A549 (cell line): Measurements from ENCODE around the gene GRIK1. TPM values are rescaled to one million over a fixed set of nuclear protein-coding genes. Genes with fewer than 3 reads are reported as not detected.

ENCODE experiments used
- ATAC-seq, 2 experiments: fragments of 200-7000 bp in 1 of 2; fragments of >200 bp in 1 of 2; cut with Nextera tagmentation in 1 of 2; cut with Tn5 transposase in 1 of 2; 3 replicates each; pipeline versions ENCODE4 v1.8.0 to v1.9.1; 2018 to 2020; ENCODE audit warnings: mild to moderate bottlenecking in 1 of 2, moderate library complexity in 1 of 2
- CTCF ChIA-PET: fragments of 300-600 bp; sonication (Branson Sonifier 250); formaldehyde crosslinking; extraction: SDS; loops from one replicate; lab custom pipeline; 2021; ENCODE audit warnings: antibody characterized with exemption, inconsistent platforms; lab: Yijun Ruan, JAX
- POLR2A ChIA-PET: fragments of 350-600 bp; formaldehyde crosslinking; extraction: SDS; loops from one replicate; lab custom pipeline; 2021; ENCODE audit warnings: antibody characterized with exemption, inconsistent platforms; lab: Yijun Ruan, JAX
- DNase-seq, 2 experiments: peaks; one replicate each; pipeline versions ENCODE4 v3.0.0 to v3.0.0-alpha.2; 2011 to 2016; ENCODE audit warnings: low read depth in 1 of 2, low spot score in 1 of 2
- FAIRE-seq: peaks from 2 replicates; lab custom pipeline; 2011; peaks lifted over from hg19 to GRCh38; lab: Jason Lieb, UNC
- H3K27ac ChIP-seq, 2 experiments: fragments of >200 bp; sonication (Bioruptor Twin); formaldehyde crosslinking; 3 replicates each; pipeline ENCODE4 v1.5.1; 2016 to 2017
- H3K4me1 ChIP-seq: fragments of >200 bp; sonication (Bioruptor Twin); formaldehyde crosslinking; 3 replicates; pipeline ENCODE4 v1.6.1; 2016
- H3K4me2 ChIP-seq: fragments of >200 bp; sonication (Bioruptor Twin); formaldehyde crosslinking; 3 replicates; pipeline ENCODE4 v1.6.1; 2016
- H3K4me3 ChIP-seq: fragments of >200 bp; sonication (Bioruptor Twin); formaldehyde crosslinking; 3 replicates; pipeline ENCODE4 v1.5.1; 2016
- H3K9me3 ChIP-seq: fragments of >200 bp; sonication (Bioruptor Twin); formaldehyde crosslinking; 3 replicates; pipeline ENCODE4 v1.6.1; 2016
- CBX8 ChIP-seq: fragments of 200-600 bp; sonication (generic); IDR thresholded peaks from 2 replicates; pipeline ENCODE4 v1.6.1; 2016
- CEBPB ChIP-seq, 2 experiments: fragments of >200 bp in 1 of 2; sonication (Bioruptor Twin) in 1 of 2; formaldehyde crosslinking in 1 of 2; IDR thresholded peaks; 2 replicates each; pipeline ENCODE4 v1.6.1; 2012 to 2016
- EHF ChIP-seq: fragments of 250-450 bp; sonication (Bioruptor Pico); IDR thresholded peaks from 2 replicates; pipeline ENCODE4 v1.5.0; 2020; ENCODE audit warnings: mild to moderate bottlenecking
- ESRRA ChIP-seq: fragments of 150-350 bp; IDR thresholded peaks from 2 replicates; pipeline ENCODE4 v1.6.1; 2014; ENCODE audit warnings: mild to moderate bottlenecking, low read length, borderline replicate concordance
- HDAC2 ChIP-seq: fragments of 200-600 bp; sonication (generic); IDR thresholded peaks from 2 replicates; pipeline ENCODE4 v1.6.1; 2016
- HEYL ChIP-seq: fragments of 250-450 bp; sonication (Bioruptor Pico); IDR thresholded peaks from 2 replicates; pipeline ENCODE4 v1.8.0; 2021; ENCODE audit warnings: mild to moderate bottlenecking, moderate library complexity
- HOXA7 ChIP-seq: fragments of 250-450 bp; sonication (Bioruptor Pico); IDR thresholded peaks from 2 replicates; pipeline ENCODE4 v1.5.0; 2020; ENCODE audit warnings: mild to moderate bottlenecking, moderate library complexity
- HOXB13 ChIP-seq: fragments of 250-450 bp; sonication (Bioruptor Pico); IDR thresholded peaks from 2 replicates; pipeline ENCODE4 v1.5.0; 2020; ENCODE audit warnings: low read depth, mild to moderate bottlenecking, moderate library complexity
- HOXB5 ChIP-seq: fragments of 250-450 bp; sonication (Bioruptor Pico); IDR thresholded peaks from 2 replicates; pipeline ENCODE4 v1.5.0; 2020; ENCODE audit warnings: mild to moderate bottlenecking, moderate library complexity
- JUN ChIP-seq, 2 experiments: fragments of >200 bp; sonication (Bioruptor Twin); formaldehyde crosslinking; IDR thresholded peaks; 2 replicates in 1 of 2; 3 replicates in 1 of 2; pipeline ENCODE4 v1.6.1; 2016 to 2017
- MAFK ChIP-seq: fragments of 450-650 bp; IDR thresholded peaks from 2 replicates; pipeline ENCODE4 v1.6.1; 2014; ENCODE audit not compliant: partially characterized antibody
- NPAS2 ChIP-seq: fragments of 250-450 bp; sonication (Bioruptor Pico); IDR thresholded peaks from 2 replicates; pipeline ENCODE4 v1.8.0; 2022; ENCODE audit warnings: mild to moderate bottlenecking, moderate library complexity, borderline replicate concordance
- NR3C1 ChIP-seq: fragments of >200 bp; sonication (Bioruptor Twin); formaldehyde crosslinking; IDR thresholded peaks from 3 replicates; pipeline ENCODE4 v1.6.1; 2017
- POLR2A ChIP-seq: IDR thresholded peaks from 2 replicates; pipeline ENCODE4 v1.6.1; 2012; ENCODE audit warnings: mild to moderate bottlenecking, low read length
- SMC3 ChIP-seq: fragments of >200 bp; sonication (Bioruptor Twin); formaldehyde crosslinking; IDR thresholded peaks from 3 replicates; pipeline ENCODE4 v1.6.1; 2018; ENCODE audit warnings: inconsistent platforms
- TP53 ChIP-seq: fragments of 250-450 bp; sonication (Bioruptor Pico); IDR thresholded peaks from 2 replicates; pipeline ENCODE4 v1.5.0; 2021; ENCODE audit warnings: mild to moderate bottlenecking, moderate library complexity
- ZC3H11A ChIP-seq: fragments of 450-650 bp; IDR thresholded peaks from 2 replicates; pipeline ENCODE4 v1.6.1; 2014; ENCODE audit warnings: antibody characterized with exemption, mild to moderate bottlenecking
- ZFP36 ChIP-seq: fragments of 450-650 bp; IDR thresholded peaks from 2 replicates; pipeline ENCODE4 v1.6.1; 2014; ENCODE audit warnings: borderline replicate concordance; ENCODE audit not compliant: partially characterized antibody
- ZSCAN20 ChIP-seq: fragments of 250-450 bp; sonication (Bioruptor Pico); IDR thresholded peaks from 2 replicates; pipeline ENCODE4 v1.8.0; 2022; ENCODE audit warnings: mild to moderate bottlenecking, moderate library complexity
- WGBS: methylation state at CpG from one replicate; pipeline ENCODE4 v1.1.6; 2017; ENCODE audit errors: missing lambda C conversion rate; 5-methylcytosine and 5-hydroxymethylcytosine counted together
- polyA plus RNA-seq, 4 experiments: library from polyadenylated mRNA; depleted of rRNA in 3 of 4; stranded (reverse); fragments of >200 nt; fragmentation: RNase III in 1 of 4; extraction: RNeasy Plus Mini Kit Qiagen cat#74134 plus additional on column Dnase treatment in 1 of 4; gene quantifications; 2 replicates in 3 of 4; 3 replicates in 1 of 4; pipeline ENCODE4 v1.2.3, GENCODE V29; 2011 to 2017
- TF ChIP-seq, protein P1 (sequence below): fragments of >200 bp; sonication (Bioruptor Twin); formaldehyde crosslinking; IDR thresholded peaks from 3 replicates; pipeline ENCODE4 v1.5.1; 2016
- TF ChIP-seq, protein P2 (sequence below): fragments of 250-450 bp; sonication (Bioruptor Pico); IDR thresholded peaks from 2 replicates; pipeline ENCODE4 v1.5.0; 2021; ENCODE audit warnings: mild to moderate bottlenecking, moderate library complexity, borderline replicate concordance
- TF ChIP-seq, protein P3 (sequence below): fragments of >200 bp; sonication (Bioruptor Twin); formaldehyde crosslinking; IDR thresholded peaks from 3 replicates; pipeline ENCODE4 v1.6.1; 2016
- TF ChIP-seq, protein P4 (sequence below): fragments of 200-600 bp; sonication (generic); IDR thresholded peaks from 2 replicates; pipeline ENCODE4 v1.6.1; 2016; ENCODE audit warnings: antibody characterized with exemption, mild to moderate bottlenecking, moderate library complexity

Gene GRIK1
- polyA plus RNA-seq, 2 of the 4 experiments (the other 2 are of a cell fraction) = not detected

DNA sequence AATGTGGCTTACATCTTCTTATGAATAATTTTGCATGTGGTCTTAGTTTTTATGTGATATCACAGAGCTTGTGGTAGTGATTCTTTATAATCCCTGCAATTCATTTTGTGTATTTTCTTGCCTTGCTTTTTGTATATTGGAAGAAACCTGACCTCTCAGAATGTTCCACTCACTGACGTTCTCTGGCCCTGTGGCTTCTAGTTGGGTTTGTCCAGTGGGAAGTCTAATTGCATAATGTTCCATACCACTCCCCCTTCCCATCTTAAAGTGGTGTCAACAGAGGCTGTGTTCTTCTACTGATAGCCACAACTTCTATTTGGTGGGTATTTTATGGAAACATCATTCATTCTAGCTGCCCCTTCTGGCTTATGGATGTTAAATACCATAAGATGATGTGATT, 415.7 kb downstream of the GRIK1 start:
- Histone ChIP-seq H3K27ac (no peak overlapping the region), H3K4me1 (no peaks in the 10 kb centered on the region), H3K4me2 (no peak overlapping the region), H3K4me3 (no peak overlapping the region), H3K9me3 (no peaks in the 10 kb centered on the region)
- ChIA-PET CTCF (no interaction called here), POLR2A (no interaction called here)
- TF ChIP-seq, protein P1, sequence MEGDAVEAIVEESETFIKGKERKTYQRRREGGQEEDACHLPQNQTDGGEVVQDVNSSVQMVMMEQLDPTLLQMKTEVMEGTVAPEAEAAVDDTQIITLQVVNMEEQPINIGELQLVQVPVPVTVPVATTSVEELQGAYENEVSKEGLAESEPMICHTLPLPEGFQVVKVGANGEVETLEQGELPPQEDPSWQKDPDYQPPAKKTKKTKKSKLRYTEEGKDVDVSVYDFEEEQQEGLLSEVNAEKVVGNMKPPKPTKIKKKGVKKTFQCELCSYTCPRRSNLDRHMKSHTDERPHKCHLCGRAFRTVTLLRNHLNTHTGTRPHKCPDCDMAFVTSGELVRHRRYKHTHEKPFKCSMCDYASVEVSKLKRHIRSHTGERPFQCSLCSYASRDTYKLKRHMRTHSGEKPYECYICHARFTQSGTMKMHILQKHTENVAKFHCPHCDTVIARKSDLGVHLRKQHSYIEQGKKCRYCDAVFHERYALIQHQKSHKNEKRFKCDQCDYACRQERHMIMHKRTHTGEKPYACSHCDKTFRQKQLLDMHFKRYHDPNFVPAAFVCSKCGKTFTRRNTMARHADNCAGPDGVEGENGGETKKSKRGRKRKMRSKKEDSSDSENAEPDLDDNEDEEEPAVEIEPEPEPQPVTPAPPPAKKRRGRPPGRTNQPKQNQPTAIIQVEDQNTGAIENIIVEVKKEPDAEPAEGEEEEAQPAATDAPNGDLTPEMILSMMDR = no peak
- TF ChIP-seq, protein P2, sequence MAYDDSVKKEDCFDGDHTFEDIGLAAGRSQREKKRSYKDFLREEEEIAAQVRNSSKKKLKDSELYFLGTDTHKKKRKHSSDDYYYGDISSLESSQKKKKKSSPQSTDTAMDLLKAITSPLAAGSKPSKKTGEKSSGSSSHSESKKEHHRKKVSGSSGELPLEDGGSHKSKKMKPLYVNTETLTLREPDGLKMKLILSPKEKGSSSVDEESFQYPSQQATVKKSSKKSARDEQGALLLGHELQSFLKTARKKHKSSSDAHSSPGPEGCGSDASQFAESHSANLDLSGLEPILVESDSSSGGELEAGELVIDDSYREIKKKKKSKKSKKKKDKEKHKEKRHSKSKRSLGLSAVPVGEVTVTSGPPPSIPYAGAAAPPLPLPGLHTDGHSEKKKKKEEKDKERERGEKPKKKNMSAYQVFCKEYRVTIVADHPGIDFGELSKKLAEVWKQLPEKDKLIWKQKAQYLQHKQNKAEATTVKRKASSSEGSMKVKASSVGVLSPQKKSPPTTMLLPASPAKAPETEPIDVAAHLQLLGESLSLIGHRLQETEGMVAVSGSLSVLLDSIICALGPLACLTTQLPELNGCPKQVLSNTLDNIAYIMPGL (CRISPR knock-in tag) = no peak
- TF ChIP-seq HDAC2 (no peak), ZC3H11A (no peak), ZSCAN20 (CRISPR knock-in tag) (no peak), EHF (CRISPR knock-in tag) (no peak), NPAS2 (no peak), NR3C1 (no peak), TP53 (CRISPR knock-in tag) (no peak), HOXB5 (CRISPR knock-in tag) (no peak), SMC3 (no peak), ESRRA (no peak), CBX8 (no peak), HOXA7 (CRISPR knock-in tag) (no peak), MAFK (no peak), CEBPB (IDR thresholded peaks at IDR 0.05) (no peak)
- TF ChIP-seq, protein P3, sequence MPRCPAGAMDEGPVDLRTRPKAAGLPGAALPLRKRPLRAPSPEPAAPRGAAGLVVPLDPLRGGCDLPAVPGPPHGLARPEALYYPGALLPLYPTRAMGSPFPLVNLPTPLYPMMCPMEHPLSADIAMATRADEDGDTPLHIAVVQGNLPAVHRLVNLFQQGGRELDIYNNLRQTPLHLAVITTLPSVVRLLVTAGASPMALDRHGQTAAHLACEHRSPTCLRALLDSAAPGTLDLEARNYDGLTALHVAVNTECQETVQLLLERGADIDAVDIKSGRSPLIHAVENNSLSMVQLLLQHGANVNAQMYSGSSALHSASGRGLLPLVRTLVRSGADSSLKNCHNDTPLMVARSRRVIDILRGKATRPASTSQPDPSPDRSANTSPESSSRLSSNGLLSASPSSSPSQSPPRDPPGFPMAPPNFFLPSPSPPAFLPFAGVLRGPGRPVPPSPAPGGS = no peak
- DNase-seq (no peak), ATAC-seq (no peak), FAIRE-seq (no peak)
- 18% methylated on average over 1 of the region's 1 CpG for WGBS

DNA sequence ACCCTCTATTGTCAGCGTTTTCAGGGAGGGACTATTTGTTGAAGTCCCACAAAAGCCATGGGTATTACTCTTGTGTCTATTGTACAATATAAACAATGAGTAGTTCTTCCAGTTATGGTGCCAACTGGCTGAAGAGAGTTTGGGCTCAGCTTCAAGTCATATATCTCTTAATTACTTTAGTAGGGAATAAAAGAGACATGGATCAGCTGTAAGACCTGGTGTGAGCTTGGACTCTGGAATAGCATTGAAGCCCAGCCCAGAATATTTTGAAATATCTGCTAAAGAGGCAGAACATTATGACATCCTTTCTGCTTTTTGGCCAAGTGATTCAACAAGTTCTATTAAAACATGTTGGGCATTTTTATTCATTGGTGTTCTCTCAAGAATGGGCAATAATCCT, 416.1 kb downstream of the GRIK1 start:
- ATAC-seq (no peak), FAIRE-seq (no peak), DNase-seq (no peak)
- POLR2A ChIA-PET = no interaction called here
- CTCF ChIA-PET = no interaction called here
- TF ChIP-seq, protein P4, sequence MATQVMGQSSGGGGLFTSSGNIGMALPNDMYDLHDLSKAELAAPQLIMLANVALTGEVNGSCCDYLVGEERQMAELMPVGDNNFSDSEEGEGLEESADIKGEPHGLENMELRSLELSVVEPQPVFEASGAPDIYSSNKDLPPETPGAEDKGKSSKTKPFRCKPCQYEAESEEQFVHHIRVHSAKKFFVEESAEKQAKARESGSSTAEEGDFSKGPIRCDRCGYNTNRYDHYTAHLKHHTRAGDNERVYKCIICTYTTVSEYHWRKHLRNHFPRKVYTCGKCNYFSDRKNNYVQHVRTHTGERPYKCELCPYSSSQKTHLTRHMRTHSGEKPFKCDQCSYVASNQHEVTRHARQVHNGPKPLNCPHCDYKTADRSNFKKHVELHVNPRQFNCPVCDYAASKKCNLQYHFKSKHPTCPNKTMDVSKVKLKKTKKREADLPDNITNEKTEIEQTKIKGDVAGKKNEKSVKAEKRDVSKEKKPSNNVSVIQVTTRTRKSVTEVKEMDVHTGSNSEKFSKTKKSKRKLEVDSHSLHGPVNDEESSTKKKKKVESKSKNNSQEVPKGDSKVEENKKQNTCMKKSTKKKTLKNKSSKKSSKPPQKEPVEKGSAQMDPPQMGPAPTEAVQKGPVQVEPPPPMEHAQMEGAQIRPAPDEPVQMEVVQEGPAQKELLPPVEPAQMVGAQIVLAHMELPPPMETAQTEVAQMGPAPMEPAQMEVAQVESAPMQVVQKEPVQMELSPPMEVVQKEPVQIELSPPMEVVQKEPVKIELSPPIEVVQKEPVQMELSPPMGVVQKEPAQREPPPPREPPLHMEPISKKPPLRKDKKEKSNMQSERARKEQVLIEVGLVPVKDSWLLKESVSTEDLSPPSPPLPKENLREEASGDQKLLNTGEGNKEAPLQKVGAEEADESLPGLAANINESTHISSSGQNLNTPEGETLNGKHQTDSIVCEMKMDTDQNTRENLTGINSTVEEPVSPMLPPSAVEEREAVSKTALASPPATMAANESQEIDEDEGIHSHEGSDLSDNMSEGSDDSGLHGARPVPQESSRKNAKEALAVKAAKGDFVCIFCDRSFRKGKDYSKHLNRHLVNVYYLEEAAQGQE = no peak
- TF ChIP-seq POLR2A = no peak
- TF ChIP-seq ZFP36 = no peak
- TF ChIP-seq HOXB5 (CRISPR knock-in tag) = no peak
- no peak for TF ChIP-seq HEYL (CRISPR knock-in tag)
- no peak for TF ChIP-seq JUN (IDR thresholded peaks at IDR 0.05)
- TF ChIP-seq HDAC2 = no peak
- no peak for TF ChIP-seq HOXB13
- no peak overlapping the region for H3K27ac ChIP-seq
- H3K9me3 ChIP-seq = no peaks in the 10 kb centered on the region
- 0% methylated on average over 1 of the region's 1 CpG for WGBS
- H3K4me1 ChIP-seq = no peaks in the 10 kb centered on the region
- no peak overlapping the region for H3K4me2 ChIP-seq
- no peak overlapping the region for H3K4me3 ChIP-seq
